ENCODE measurements around the gene SP140. TPM values are rescaled to one million over a fixed set of nuclear protein-coding genes. Genes with fewer than 3 reads are reported as not detected.

The SP140 gene
- 1 to 10 TPM in 3 of 4 donors, not detected in 1; 1.3 to 2.4 (median 1.4) TPM for total RNA-seq

GRCh38 chr2:230225486-230225885, at the start of gene SP140:
TSS of gene SP140 (plus strand) at chr2:230225736. CDS start at chr2:230225845, 109 bp downstream.
- peak; percentile 21 to 88 for DNase-seq (ENCODE audit: low spot score in 2 of 2)
- TF ChIP-seq CTCF (IDR thresholded peaks at IDR 0.05) (no peak), POLR2A (IDR thresholded peaks at IDR 0.05) (no peak)
- WGBS, 2 donors: 84 to 85% methylated on average over 8 of the region's 8 CpGs
- H3K4me3 ChIP-seq (ENCODE audit: low read depth, poor library complexity, severe bottlenecking): no peak within 1 kb of the TSS
- intact Hi-C loops (cut with DNase I; ENCODE audit: low total_unique reads): no loop called here

- no peak overlapping the region for H3K4me3 ChIP-seq (ENCODE audit: low read depth, poor library complexity, severe bottlenecking)
- intact Hi-C loops (cut with DNase I; ENCODE audit: low total_unique reads): no loop called here
- WGBS, 2 donors: 86 to 98% methylated on average over 3 of the region's 3 CpGs
- TF ChIP-seq CTCF (IDR thresholded peaks at IDR 0.05): no peak
- no peak for TF ChIP-seq POLR2A (IDR thresholded peaks at IDR 0.05)
- no peak for DNase-seq (ENCODE audit: low spot score in 2 of 2)
Observed at GRCh38 chr2:230176996-230177395, 48.5 kb upstream of the SP140 start.

GRCh38 chr2:230178546-230179485, 46.7 kb upstream of the SP140 start:
- TF ChIP-seq CTCF (IDR thresholded peaks at IDR 0.05): no peak
- no peak for TF ChIP-seq POLR2A (IDR thresholded peaks at IDR 0.05)
- WGBS, 2 donors: 91 to 92% methylated on average over 7 of the region's 7 CpGs
- intact Hi-C loops (cut with DNase I; ENCODE audit: low total_unique reads): no loop called here

GRCh38 chr2:230179907-230180306, 45.6 kb upstream of the SP140 start:
- whole genome bisulfite sequencing, 2 donors: 89 to 90% methylated on average over 7 of the region's 7 CpGs
- TF ChIP-seq CTCF (IDR thresholded peaks at IDR 0.05) (no peak), POLR2A (IDR thresholded peaks at IDR 0.05) (no peak)
- H3K4me3 ChIP-seq (ENCODE audit: low read depth, poor library complexity, severe bottlenecking): no peak overlapping the region
- intact Hi-C loops (cut with DNase I; ENCODE audit: low total_unique reads): no loop called here
- no peak for DNase-seq (ENCODE audit: low spot score in 2 of 2)

More at GRCh38 chr2:230178546-230179485, 46.7 kb upstream of the SP140 start:
- DNase-seq (ENCODE audit: low spot score in 2 of 2): no peak
- H3K4me3 ChIP-seq (ENCODE audit: low read depth, poor library complexity, severe bottlenecking): no peak overlapping the region

GRCh38 chr2:230181195-230181594, 44.3 kb upstream of the SP140 start:
- TF ChIP-seq CTCF (IDR thresholded peaks at IDR 0.05): no peak
- no peak for TF ChIP-seq POLR2A (IDR thresholded peaks at IDR 0.05)
- intact Hi-C loops (cut with DNase I; ENCODE audit: low total_unique reads): no loop called here
- 96 to 100% methylated on average over 2 of the region's 2 CpGs for WGBS, 2 donors
- H3K4me3 ChIP-seq (ENCODE audit: low read depth, poor library complexity, severe bottlenecking): no peak overlapping the region
- no peak for DNase-seq (ENCODE audit: low spot score in 2 of 2)
